ENCODE results near the gene PKLR.

DNA sequence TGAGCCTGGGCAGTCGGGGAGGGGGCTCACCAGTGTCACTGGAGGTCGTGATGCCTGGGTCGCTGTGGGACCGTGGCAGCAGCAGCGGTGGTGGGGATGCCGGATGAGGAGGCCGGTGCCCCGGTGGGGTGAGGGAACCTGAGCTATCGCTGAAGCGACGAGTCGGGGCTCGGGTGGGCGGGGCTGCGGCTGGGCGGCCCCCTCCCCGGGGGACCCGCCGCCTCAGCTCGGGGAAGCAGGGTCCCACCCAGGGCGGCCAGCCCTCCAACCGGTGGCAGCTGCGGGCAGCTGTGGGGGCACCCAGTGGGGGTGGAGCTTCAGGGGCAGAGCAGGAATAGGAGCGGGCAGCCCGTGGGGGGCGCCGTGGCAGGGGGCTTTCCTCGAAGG is 51.0 kb downstream of the PKLR start:
- no peak for TF ChIP-seq CTCF (IDR thresholded peaks at IDR 0.05; ENCODE audit: low read length)
- no peak for TF ChIP-seq EZH2phosphoT487 (IDR thresholded peaks at IDR 0.05; ENCODE audit: low read length)

Measured in MM.1S (cell line).